Prostate gland (tissue), 2 donors: ENCODE results near the gene YIPF2.
A peak's percentile ranks its signal among the peaks of the same experiment; 100 is the strongest.

Experiments
- POLR2A ChIP-seq: fragments of 450-650 bp; IDR thresholded peaks from one replicate; pipeline ENCODE4 v1.6.1; 2016; ENCODE audit warnings: antibody characterized with exemption, mild to moderate bottlenecking
- POLR2AphosphoS5 ChIP-seq: sonication (generic); formaldehyde crosslinking; IDR thresholded peaks from one replicate; pipeline ENCODE4 v1.6.1; 2017; ENCODE audit warnings: antibody characterized with exemption
- TF ChIP-seq, protein P1 (sequence below), 4 experiments: fragments of 200-600 bp in 2 of 4; fragments of 450-650 bp in 2 of 4; sonication (generic) in 2 of 4; IDR thresholded peaks; 1 replicate in 3 of 4; 2 replicates in 1 of 4; pipeline ENCODE4 v1.5.1; 2016 to 2019; ENCODE audit warnings: antibody characterized with exemption in 4 of 4, mild to moderate bottlenecking in 2 of 4, moderate library complexity in 2 of 4

DNA sequence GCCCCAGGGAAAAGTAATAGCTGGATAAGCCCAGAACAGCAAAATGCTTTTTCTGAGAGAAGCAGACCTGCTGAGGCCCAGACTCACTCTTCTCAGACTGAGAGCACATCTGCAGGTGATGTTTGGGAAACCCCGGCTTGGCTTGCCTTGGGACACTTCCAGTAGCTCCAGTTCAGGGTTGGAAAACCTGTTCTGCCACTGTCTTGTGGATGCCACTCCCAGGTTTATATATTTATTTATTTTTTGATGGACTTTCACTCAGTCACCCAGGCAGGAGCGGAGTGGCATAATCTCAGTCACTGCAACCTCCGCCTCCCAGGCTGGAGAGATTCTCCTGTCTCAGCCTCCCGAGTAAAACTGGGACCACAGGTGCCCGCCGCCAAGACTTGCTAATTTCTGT, 24.4 kb upstream of the YIPF2 start:
- TF ChIP-seq, protein P1, sequence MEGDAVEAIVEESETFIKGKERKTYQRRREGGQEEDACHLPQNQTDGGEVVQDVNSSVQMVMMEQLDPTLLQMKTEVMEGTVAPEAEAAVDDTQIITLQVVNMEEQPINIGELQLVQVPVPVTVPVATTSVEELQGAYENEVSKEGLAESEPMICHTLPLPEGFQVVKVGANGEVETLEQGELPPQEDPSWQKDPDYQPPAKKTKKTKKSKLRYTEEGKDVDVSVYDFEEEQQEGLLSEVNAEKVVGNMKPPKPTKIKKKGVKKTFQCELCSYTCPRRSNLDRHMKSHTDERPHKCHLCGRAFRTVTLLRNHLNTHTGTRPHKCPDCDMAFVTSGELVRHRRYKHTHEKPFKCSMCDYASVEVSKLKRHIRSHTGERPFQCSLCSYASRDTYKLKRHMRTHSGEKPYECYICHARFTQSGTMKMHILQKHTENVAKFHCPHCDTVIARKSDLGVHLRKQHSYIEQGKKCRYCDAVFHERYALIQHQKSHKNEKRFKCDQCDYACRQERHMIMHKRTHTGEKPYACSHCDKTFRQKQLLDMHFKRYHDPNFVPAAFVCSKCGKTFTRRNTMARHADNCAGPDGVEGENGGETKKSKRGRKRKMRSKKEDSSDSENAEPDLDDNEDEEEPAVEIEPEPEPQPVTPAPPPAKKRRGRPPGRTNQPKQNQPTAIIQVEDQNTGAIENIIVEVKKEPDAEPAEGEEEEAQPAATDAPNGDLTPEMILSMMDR (IDR thresholded peaks at IDR 0.05) = no peak
- TF ChIP-seq POLR2A = no peak
- peak; percentile 93 for TF ChIP-seq POLR2AphosphoS5
